HT-29 (cell line): ENCODE measurements around the gene UBAC2. TPM values are rescaled to one million over a fixed set of nuclear protein-coding genes. Genes with fewer than 3 reads are reported as not detected.

ENCODE experiments used
- DNase-seq: peaks from one replicate; pipeline ENCODE4 v3.0.0-alpha.2; 2015; ENCODE audit warnings: low spot score
- total RNA-seq: library from RNA; depleted of rRNA; stranded (reverse); fragments of >200 nt; shearing (Covaris generic); gene quantifications from 2 replicates; pipeline ENCODE4 v1.2.3, GENCODE V29; 2014

UBAC2 gene
- total RNA-seq, 1 experiment from 2014 or later = 73.4 TPM

DNA sequence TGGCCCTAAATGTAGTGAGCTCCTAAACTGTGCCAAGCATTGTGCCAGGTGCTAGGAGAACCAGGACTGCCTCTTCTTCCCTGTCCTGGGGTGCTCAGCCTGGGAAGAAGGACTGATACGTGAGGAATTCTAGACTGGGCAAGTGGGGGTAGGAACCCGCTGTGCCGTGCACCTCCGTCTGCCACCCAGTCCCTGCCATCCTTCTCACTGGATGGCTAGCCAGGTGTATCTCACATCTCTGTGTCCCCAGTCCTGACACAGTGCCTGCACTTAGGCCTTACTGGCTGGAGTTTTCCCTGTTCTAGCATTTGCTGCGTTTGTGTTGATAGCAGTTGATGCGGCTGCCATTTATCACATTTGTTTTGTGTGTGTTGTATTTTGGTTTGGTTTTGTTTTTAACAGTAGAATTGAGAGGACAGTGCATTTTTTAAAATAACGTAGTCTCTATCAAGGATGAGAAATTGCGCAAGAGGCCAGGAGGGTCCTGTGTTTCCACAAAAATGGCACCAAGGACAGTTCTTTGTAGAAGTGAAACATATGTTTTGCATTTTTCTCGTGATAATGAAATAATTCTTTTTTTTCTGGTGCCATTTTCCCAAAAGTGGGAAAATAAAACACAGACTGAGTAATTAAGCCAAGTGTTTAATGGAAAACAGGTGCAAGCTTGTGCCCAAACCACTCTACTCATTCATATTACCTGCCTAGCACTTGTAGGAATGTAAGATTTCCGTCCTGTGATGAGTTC lies 111.3 kb downstream of the UBAC2 start:
- no peak for DNase-seq

GRCh38 chr13:99312493-99312883 lies 111.8 kb downstream of the UBAC2 start:
- DNase-seq = no peak

- peak; percentile 82 for DNase-seq
These were observed 112.8 kb downstream of the UBAC2 start for GRCh38 chr13:99313501-99313900.

DNA sequence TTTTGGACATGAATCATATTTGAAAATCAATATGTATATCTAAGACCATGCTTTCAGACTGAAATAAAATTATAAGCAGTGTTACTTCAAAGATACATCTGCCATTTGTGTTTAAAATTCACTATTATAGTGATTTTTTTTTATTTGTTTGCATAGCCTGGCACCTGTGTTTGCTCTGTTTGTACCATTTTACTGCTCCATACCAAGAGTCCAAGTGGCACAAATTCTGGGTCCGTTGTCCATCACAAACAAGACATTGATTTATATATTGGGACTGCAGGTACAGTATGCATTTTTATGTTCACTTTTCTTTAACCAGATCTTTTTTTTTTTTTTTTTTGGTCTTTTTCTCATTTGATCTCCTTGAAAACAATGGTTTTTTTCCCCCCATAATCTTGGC lies 113.3 kb downstream of the UBAC2 start:
- no peak for DNase-seq

- peak; percentile 93 for DNase-seq
These were observed 114.1 kb downstream of the UBAC2 start for GRCh38 chr13:99314640-99315176.

DNA sequence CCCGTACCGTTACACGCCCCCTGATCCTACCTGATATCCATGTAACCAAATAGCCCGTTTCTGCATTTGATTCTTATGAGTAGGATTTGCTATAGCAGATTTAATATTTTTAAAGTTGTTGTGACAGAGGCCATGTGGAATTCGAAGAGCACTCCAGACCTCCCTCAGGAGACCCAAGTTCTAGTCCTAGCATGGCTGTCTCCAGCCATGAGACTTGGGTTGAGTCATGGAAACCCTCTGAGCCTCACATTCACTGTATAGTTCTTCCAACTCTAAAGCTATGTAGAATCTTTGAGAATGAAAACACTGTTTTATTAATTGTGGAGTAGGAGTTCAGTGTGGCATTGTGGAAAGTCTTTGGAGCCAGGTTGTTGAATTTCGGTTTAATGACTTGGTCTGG lies 114.5 kb downstream of the UBAC2 start:
- no peak for DNase-seq

DNA sequence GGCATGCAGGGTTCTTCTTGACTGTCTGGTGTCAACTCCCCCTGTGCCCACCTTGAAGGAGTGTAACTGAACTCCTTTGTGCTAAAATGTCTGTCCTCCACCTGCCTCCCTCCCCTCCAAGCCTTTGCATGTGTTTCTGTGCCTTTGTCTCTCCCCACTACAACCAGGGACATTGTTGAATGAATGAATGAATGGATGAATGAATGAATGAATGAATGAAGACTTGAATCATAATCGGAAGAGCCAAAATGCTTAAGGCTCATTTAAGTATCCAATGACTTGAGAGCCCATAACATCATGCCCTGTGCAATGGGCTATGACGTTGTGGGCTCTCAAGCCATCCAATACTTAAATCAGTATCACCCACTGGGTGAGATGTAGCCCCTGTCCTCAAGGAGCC lies 115.6 kb downstream of the UBAC2 start:
- no peak for DNase-seq

DNA sequence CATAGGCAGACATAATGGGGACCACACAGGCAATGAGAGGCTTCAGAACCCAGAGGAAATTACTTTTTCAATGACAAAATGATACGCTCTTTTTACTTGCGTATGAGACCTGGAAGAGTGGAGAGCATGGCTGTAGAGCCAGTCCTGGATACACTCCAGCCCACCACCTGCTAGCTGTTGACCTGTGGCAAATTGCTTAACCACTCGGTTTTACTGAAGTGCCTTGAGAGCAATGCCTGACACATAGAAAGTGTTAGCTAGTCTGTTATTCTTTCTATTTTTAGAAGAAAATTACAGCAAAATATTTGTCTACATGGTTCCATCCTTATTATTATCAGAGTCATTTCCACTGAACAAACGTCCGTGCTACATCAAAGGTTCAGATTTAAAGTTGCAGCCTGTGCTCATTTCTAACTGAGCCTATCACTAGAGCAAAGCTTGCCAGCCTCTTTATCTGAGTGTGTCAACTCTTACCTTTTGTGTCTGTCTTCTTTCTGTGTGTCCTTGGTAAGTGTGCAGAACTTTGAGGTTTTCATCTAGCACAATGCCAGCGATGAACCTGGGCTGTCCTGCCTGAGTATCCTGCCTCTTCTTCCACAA lies 116.1 kb downstream of the UBAC2 start:
- no peak for DNase-seq

DNA sequence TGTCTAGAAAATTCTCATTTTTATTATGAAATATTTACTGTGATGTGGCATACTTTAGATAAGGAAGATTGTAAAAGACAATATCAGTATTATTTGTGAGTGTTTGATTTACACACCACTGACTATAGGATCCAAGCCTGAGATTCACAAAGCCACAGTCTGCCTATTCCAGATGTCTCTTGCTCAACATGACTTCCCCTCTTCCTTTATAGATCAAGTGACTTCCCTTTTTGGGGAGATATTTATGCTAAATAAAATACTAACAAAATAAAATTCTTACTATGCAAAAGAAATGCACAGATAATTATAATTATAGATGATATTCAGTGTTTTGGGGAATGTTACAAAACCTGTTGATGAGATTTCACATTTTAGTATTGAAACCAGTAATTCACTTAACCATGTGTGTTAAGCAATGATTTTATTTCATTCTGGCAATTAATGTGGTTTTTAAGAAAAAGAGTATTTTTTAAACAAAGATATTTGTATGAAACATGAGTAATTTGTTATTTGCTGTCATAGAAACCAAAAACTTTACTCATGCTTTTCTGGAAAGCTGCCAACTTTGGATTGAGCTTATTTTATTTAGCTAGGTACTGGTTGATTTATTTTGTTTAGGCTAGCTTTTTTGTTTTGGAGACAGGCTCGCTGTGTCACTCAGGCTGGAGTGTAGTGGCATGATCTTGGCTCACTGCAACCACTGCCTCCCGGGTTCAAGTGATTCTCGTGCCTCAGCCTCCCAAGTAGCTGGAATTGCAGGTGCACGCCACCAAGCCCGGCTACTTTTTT lies 120.2 kb downstream of the UBAC2 start:
- peak; percentile 68 for DNase-seq

GRCh38 chr13:99321709-99322108 lies 121.1 kb downstream of the UBAC2 start:
- no peak for DNase-seq

- no peak for DNase-seq
These were observed 121.8 kb downstream of the UBAC2 start for GRCh38 chr13:99322297-99323103.

- DNase-seq = no peak
These were observed 122.8 kb downstream of the UBAC2 start for GRCh38 chr13:99323488-99323887.

- no peak for DNase-seq
These were observed 125.4 kb downstream of the UBAC2 start for GRCh38 chr13:99326012-99326411.

- DNase-seq = no peak
These were observed 126.5 kb downstream of the UBAC2 start for GRCh38 chr13:99327126-99327525.

- DNase-seq = no peak
These were observed 127.1 kb downstream of the UBAC2 start for GRCh38 chr13:99327761-99328160.

DNA sequence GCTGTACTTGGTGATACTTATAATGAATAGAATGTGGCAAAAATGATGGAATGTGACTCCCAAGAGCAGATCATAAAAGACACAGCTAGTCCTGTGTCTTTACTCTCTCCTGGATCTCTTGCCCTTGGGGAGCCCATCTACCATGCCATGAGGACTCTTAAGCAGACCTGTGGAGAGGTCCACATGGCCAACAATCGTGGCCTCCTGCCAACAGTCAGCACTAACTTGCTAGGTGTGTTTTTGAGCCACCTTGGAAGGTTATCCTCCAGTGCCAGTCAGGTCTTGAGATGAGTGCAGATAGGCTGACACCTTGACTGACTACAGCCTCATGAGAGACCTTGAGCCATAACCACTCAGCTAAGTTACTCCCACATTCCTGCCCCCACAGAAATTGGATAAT lies 128.8 kb downstream of the UBAC2 start:
- no peak for DNase-seq

GRCh38 chr13:99330942-99331341 lies 130.3 kb downstream of the UBAC2 start:
- DNase-seq = no peak

- no peak for DNase-seq
These were observed 131.2 kb downstream of the UBAC2 start for GRCh38 chr13:99331881-99332293.

GRCh38 chr13:99332456-99332855 lies 131.8 kb downstream of the UBAC2 start:
- DNase-seq = no peak

DNA sequence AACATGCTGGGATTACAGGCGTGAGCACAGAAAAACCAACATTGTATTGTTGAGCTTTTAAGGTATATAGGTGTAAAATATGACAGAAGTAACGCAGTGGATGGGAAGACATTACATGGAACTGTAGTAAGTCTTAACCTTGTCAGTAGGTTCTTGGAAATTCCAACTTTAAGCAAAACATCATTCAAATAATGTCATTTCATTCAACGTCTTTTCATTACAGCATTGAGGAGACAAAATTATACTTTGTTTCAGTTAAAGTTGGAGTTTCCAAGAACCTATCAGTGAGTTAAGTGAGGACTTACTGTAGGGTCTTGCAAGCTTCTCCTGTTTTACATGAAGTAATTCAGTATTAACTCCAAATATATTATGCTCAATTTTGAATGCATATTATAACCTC lies 133.6 kb downstream of the UBAC2 start:
- no peak for DNase-seq

- no peak for DNase-seq
These were observed 134.4 kb downstream of the UBAC2 start for GRCh38 chr13:99335087-99335486.

DNA sequence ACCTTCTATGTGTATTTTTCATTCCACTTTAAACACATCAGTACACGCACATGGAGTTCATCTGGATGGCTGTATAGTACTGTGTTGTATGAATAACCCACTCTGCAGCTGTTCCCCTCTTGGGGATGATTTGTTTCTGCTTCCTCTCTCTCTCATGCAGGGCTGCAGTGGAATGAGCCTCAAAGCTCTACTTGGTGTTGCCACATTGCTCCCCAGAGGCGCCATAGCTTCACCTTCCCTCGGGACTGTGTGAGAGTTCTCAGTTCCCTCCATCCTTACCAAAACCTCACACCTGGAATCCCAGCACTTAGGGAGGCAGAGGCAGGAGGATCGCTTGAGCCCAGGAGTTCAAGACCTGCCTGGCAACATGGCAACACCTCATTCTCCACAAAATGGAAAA lies 134.9 kb downstream of the UBAC2 start:
- no peak for DNase-seq
